Kidney epithelial cell (primary cell): ENCODE data around the gene CD151. TPM values are rescaled to one million over a fixed set of nuclear protein-coding genes. Genes with fewer than 3 reads are reported as not detected.

Source experiments
- DNase-seq: peaks from one replicate; pipeline ENCODE4 v3.0.0-alpha.2; 2010; ENCODE audit warnings: low read depth
- H3K27me3 ChIP-seq: 2 replicates; pipeline ENCODE4 v1.6.0; 2011; ENCODE audit warnings: low read length; ENCODE audit not compliant: control insufficient read depth, insufficient read depth
- H3K36me3 ChIP-seq: 2 replicates; pipeline ENCODE4 v1.5.1; 2011; ENCODE audit warnings: low read length; ENCODE audit not compliant: control insufficient read depth, insufficient read depth
- H3K4me3 ChIP-seq: 2 replicates; pipeline ENCODE4 v1.5.1; 2011; ENCODE audit warnings: low read depth, mild to moderate bottlenecking, control low read depth, low read length
- CTCF ChIP-seq: IDR thresholded peaks from 2 replicates; pipeline ENCODE4 v1.5.1; 2011; ENCODE audit warnings: mild to moderate bottlenecking, moderate library complexity, low read length, control low read depth, inconsistent platforms; ENCODE audit not compliant: insufficient read depth, poor library complexity, severe bottlenecking
- total RNA-seq: library from RNA; depleted of rRNA; stranded (reverse); fragments of >200 nt; gene quantifications from 2 replicates; pipeline ENCODE4 v1.2.3, GENCODE V29; 2015

CD151 gene
- total RNA-seq, 1 donor from 2014 or later, result 644 TPM

GRCh38 chr11:796565-797295, 36.0 kb upstream of the CD151 start:
- peak overlapping the region; percentile 71 for H3K4me3 ChIP-seq
- no peak for TF ChIP-seq CTCF
- no peaks in the 10 kb centered on the region for H3K27me3 ChIP-seq
- no peak for DNase-seq
- no peaks in the 10 kb centered on the region for H3K36me3 ChIP-seq

GRCh38 chr11:797296-798092, 35.3 kb upstream of the CD151 start:
- no peak for DNase-seq
- H3K36me3 ChIP-seq, result no peaks in the 10 kb centered on the region

GRCh38 chr11:798093-798713, 34.5 kb upstream of the CD151 start, which contains the start of gene SLC25A22:
SLC25A22 (minus strand) TSS chr11:798281; CDS start chr11:795006, 3,275 bp downstream.
- DNase-seq, result no peak
- no peaks in the 10 kb centered on the region for H3K36me3 ChIP-seq
- H3K27me3 ChIP-seq, result no peaks in the 10 kb centered on the region
- peak within 1 kb of the TSS; percentile 71 for H3K4me3 ChIP-seq
- TF ChIP-seq CTCF, result no peak

More at GRCh38 chr11:797296-798092, 35.3 kb upstream of the CD151 start:
- no peak for TF ChIP-seq CTCF
- H3K4me3 ChIP-seq, result peak overlapping the region; percentile 71
- H3K27me3 ChIP-seq, result no peaks in the 10 kb centered on the region

- Histone ChIP-seq H3K36me3 (no peaks in the 10 kb centered on the region), H3K27me3 (no peaks in the 10 kb centered on the region), H3K4me3 (no peak overlapping the region)
- no peak for TF ChIP-seq CTCF
- no peak for DNase-seq
These were observed 33.0 kb upstream of the CD151 start for GRCh38 chr11:799641-800316.

GRCh38 chr11:800473-800872, 32.3 kb upstream of the CD151 start:
- no peak for DNase-seq
- no peak for TF ChIP-seq CTCF
- no peak overlapping the region for H3K4me3 ChIP-seq
- H3K27me3 ChIP-seq, result no peaks in the 10 kb centered on the region
- H3K36me3 ChIP-seq, result no peaks in the 10 kb centered on the region
